Left lung (tissue), 10 donors: ENCODE results near the gene VCAN. TPM values are rescaled to one million over a fixed set of nuclear protein-coding genes. Genes with fewer than 3 reads are reported as not detected.

ENCODE experiments used
- ATAC-seq: fragments of 200-7000 bp; cut with Tn5 transposase; one replicate; pipeline ENCODE4 v1.9.1; 2020; ENCODE audit warnings: moderate library complexity
- DNase-seq, 4 donors: peaks; one replicate each; pipeline ENCODE4 v3.0.0-alpha.2; 2013 to 2020
- H3K27ac ChIP-seq, 2 donors: fragments of 200-600 bp; sonication (generic) in 1 of 2; one replicate each; pipeline versions ENCODE4 v1.5.0 to v1.8.0; 2020 to 2021
- H3K27me3 ChIP-seq, 2 donors: fragments of 200-600 bp; sonication (generic) in 1 of 2; one replicate each; pipeline versions ENCODE4 v1.5.0 to v1.8.0; 2020 to 2021
- H3K36me3 ChIP-seq, 2 donors: fragments of 200-600 bp; sonication (generic) in 1 of 2; one replicate each; pipeline versions ENCODE4 v1.5.0 to v1.8.0; 2020 to 2021
- H3K4me1 ChIP-seq, 2 donors: fragments of 200-600 bp; one replicate each; pipeline ENCODE4 v1.8.0; 2021
- H3K4me3 ChIP-seq, 2 donors: fragments of 200-600 bp; sonication (generic) in 1 of 2; one replicate each; pipeline versions ENCODE4 v1.5.0 to v1.8.0; 2020 to 2021; ENCODE audit warnings: mild to moderate bottlenecking in 1 of 2
- H3K9me3 ChIP-seq, 2 donors: fragments of 200-600 bp; sonication (generic) in 1 of 2; one replicate each; pipeline versions ENCODE4 v1.5.0 to v1.8.0; 2020 to 2021
- intact Hi-C, 2 donors: fragments of 100-400 bp; cut with DNase I; formaldehyde crosslinking; loops; one replicate each; pipeline versions ENCODE4 v1.11.2 to v1.14.2; 2022
- polyA plus RNA-seq, 6 donors: library from polyadenylated mRNA; unstranded; fragments of 120-200 nt; gene quantifications; one replicate each; pipeline ENCODE4 v1.2.1, GENCODE V29; 2013; ENCODE audit not compliant: insufficient read length in 6 of 6
- total RNA-seq, 2 donors: library from RNA; stranded (reverse); fragmentation: NEBNext Ultra II Directional; extraction: Animal tissue kit (Norgen Biotek cat#: 25700); gene quantifications; one replicate each; pipeline ENCODE4 v1.2.1, GENCODE V29; 2021
- TF ChIP-seq, protein P1 (sequence below), 2 donors: fragments of 200-600 bp; sonication (generic) in 1 of 2; IDR thresholded peaks; one replicate each; pipeline versions ENCODE4 v1.5.0 to v1.8.0; 2021; ENCODE audit warnings: antibody characterized with exemption in 2 of 2
- donor health status: DM: no; HTN: yes; CAD: no.
- donor health status: DM: no; HTN: no; CAD: no.

VCAN gene
- total and polyA plus RNA-seq, 8 donors, result 217 to 598 (median 513) TPM

DNA sequence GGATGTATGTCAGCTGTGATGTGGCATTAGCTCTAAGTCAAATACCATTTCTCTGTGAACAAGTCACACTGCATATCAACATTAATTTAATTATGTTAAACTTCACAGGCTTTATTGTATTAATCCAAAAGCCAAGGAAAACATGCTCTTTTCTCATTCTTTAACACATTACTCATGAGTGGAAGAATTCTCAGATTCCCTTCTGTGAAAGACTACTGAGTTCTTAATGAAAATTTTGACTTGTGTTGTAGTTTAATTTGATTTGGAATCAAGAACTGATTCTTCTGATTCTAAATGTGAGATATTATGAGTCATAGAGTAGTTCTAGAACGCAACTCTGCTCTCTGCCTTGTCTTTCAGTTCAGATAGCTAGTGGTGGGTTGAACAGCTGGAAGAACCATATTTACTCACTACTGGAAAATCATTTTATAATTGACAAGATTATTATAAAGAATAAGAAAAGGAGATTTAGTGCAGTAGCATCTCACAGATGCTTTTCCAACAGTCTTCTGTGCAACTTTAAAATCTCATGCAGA is 90.6 kb downstream of the VCAN start:
- ATAC-seq, result no peak
- no peak overlapping the region for H3K4me3 ChIP-seq
- intact Hi-C loops, result loop anchor here in 1 of 2 donors (10.0 kb wide), 1 partner anchor 1207 kb away; no protein-coding TSS in a partner anchor
- H3K4me1 ChIP-seq, result peaks cover 0 to 9% of the 10 kb centered on the region in 2 donors
- no peak for DNase-seq
- H3K9me3 ChIP-seq, result no peaks in the 10 kb centered on the region
- TF ChIP-seq, protein P1, sequence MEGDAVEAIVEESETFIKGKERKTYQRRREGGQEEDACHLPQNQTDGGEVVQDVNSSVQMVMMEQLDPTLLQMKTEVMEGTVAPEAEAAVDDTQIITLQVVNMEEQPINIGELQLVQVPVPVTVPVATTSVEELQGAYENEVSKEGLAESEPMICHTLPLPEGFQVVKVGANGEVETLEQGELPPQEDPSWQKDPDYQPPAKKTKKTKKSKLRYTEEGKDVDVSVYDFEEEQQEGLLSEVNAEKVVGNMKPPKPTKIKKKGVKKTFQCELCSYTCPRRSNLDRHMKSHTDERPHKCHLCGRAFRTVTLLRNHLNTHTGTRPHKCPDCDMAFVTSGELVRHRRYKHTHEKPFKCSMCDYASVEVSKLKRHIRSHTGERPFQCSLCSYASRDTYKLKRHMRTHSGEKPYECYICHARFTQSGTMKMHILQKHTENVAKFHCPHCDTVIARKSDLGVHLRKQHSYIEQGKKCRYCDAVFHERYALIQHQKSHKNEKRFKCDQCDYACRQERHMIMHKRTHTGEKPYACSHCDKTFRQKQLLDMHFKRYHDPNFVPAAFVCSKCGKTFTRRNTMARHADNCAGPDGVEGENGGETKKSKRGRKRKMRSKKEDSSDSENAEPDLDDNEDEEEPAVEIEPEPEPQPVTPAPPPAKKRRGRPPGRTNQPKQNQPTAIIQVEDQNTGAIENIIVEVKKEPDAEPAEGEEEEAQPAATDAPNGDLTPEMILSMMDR (IDR thresholded peaks at IDR 0.05), result no peak
- H3K36me3 ChIP-seq, result peaks cover 0 to 9% of the 10 kb centered on the region in 2 donors
- no peaks in the 10 kb centered on the region for H3K27me3 ChIP-seq
- H3K27ac ChIP-seq, result peak overlapping the region in 1 of 2 donors; percentile 34

DNA sequence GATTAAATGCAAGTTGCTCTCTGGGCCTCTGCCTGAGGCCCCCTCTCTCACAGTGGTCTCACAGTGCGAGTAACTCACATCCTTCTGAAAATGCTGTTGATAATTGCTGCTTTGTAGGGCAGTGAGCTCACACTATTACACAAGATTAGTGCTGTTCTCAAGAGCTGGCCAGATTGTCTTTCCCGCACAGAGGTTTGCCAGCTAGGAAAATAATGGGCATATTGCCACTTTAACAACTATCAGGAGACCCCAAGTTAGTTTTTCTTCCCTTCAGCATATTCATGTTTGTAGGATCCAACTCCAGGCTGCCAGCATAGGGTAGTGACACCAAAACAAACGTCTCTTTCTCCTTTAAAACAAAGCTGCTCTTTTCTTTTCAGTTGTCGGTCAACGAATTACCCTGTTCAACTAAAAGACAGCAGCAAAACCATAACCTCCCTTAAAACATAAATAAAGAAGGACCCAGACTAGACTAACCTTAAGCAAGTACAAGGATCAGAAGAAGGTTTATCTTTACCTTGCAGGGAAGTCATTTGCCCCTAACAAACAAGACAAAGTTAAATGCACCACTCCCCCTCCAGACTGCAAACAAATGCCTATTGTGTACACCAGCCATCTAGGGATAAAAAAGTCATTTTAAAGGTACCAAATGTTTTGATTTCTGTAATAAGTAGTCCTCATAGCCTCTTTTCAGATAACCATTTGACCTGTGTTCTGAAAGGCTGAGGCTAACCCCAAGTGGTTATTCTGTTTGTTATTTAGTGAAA is 91.4 kb downstream of the VCAN start:
- H3K27me3 ChIP-seq, result no peaks in the 10 kb centered on the region
- H3K4me1 ChIP-seq, result peaks cover 0 to 9% of the 10 kb centered on the region in 2 donors
- peak overlapping the region in 1 of 2 donors; percentile 34 for H3K27ac ChIP-seq
- H3K36me3 ChIP-seq, result peaks cover 0 to 4% of the 10 kb centered on the region in 2 donors
- no peaks in the 10 kb centered on the region for H3K9me3 ChIP-seq
- intact Hi-C loops, result loop anchor here in 1 of 2 donors (10.0 kb wide), 1 partner anchor 1208 kb away; no protein-coding TSS in a partner anchor
- TF ChIP-seq, protein P1 (IDR thresholded peaks at IDR 0.05), result no peak
- H3K4me3 ChIP-seq, result no peak overlapping the region
- ATAC-seq, result peak; percentile 48
- DNase-seq, result peak in 1 of 4 donors; percentile 52

DNA sequence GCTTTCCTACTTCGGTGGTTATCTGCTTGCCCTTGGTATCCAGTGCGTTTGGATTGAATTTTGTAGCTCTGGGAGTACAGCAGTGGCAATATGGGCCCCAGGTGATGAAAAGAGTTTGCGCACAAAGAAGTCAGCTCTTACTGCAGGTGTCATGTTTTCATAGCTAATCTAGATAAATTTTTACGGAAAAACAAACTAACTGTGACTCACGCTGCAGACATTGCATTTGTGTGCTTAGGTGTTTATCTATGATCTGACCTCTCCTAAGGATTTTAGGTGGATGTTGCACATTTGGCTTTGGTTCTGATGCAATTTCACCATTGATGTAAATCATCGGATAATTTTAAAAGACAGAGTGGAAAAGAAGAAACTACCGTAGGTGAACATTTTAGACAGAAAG is 92.1 kb downstream of the VCAN start:
- TF ChIP-seq, protein P1 (IDR thresholded peaks at IDR 0.05), result no peak
- DNase-seq (no peak), ATAC-seq (no peak)
- Histone ChIP-seq H3K4me1 (peaks cover 0 to 9% of the 10 kb centered on the region in 2 donors), H3K36me3 (peaks cover 0 to 4% of the 10 kb centered on the region in 2 donors), H3K9me3 (no peaks in the 10 kb centered on the region), H3K4me3 (no peak overlapping the region), H3K27ac (no peak overlapping the region), H3K27me3 (no peaks in the 10 kb centered on the region)
- intact Hi-C loops, result loop anchor here in 1 of 2 donors (10.0 kb wide), 1 partner anchor 1209 kb away; no protein-coding TSS in a partner anchor

DNA sequence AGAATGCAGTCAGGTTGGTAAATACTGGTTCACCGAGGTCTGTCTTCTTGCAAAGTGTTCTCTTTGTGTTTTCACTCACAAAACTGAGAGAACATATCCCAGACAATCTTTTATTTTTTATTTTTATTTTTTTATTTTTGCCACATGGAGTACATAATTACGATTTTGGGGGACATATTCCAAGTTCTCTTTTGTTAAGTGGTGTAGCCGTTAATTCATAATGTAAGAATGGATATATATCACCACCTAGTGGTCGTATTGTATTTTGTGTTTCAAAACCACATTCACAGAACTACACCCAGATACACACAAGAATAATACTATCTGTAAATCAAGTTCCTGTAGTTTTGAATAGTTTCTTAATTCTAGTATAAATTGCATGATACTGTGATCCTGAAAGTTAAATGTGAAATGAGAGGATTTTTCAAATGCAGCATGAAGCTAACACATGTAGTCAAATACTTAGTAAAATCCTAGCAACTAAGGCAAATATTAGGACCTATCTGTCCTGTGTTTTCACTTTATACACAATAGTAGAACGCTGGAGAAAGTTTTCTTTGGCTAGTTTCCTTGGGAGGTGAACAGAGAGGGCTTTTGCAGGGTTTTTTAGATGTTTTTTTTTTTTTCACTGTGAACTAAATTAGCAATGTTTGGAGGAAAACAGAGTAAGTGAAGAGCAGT is 92.7 kb downstream of the VCAN start:
- peak; percentile 73 for ATAC-seq
- H3K27ac ChIP-seq, result no peak overlapping the region
- H3K36me3 ChIP-seq, result peaks cover 0 to 4% of the 10 kb centered on the region in 2 donors
- TF ChIP-seq, protein P1 (IDR thresholded peaks at IDR 0.05), result peak; percentile 38 to 60
- peaks cover 0 to 9% of the 10 kb centered on the region in 2 donors for H3K4me1 ChIP-seq
- peak in 1 of 4 donors; percentile 49 for DNase-seq
- no peaks in the 10 kb centered on the region for H3K27me3 ChIP-seq
- H3K4me3 ChIP-seq, result no peak overlapping the region
- intact Hi-C loops, result loop anchor here in 1 of 2 donors (10.0 kb wide), 1 partner anchor 1209 kb away; no protein-coding TSS in a partner anchor
- H3K9me3 ChIP-seq, result no peaks in the 10 kb centered on the region
